RWPE2 (cell line): ENCODE results near the gene FBXW2.

Experiments used
- ATAC-seq: fragments of 200-7000 bp; cut with Tn5 transposase; 3 replicates; pipeline ENCODE4 v1.9.1; 2021; ENCODE audit warnings: low read depth
- DNase-seq: peaks from one replicate; pipeline ENCODE4 v3.0.0-alpha.2; 2020; ENCODE audit warnings: low spot score
- H3K27ac ChIP-seq: fragments of 450-650 bp; 2 replicates; pipeline ENCODE4 v1.5.1; 2017; ENCODE audit warnings: mild to moderate bottlenecking; ENCODE audit not compliant: poor library complexity, severe bottlenecking
- H3K27me3 ChIP-seq: fragments of 250-450 bp; sonication (Bioruptor Pico); 2 replicates; pipeline ENCODE4 v1.5.1; 2021; ENCODE audit warnings: mild to moderate bottlenecking, moderate library complexity; ENCODE audit not compliant: insufficient read depth, poor library complexity, severe bottlenecking
- H3K36me3 ChIP-seq: fragments of 250-450 bp; sonication (Bioruptor Pico); 2 replicates; pipeline ENCODE4 v1.5.1; 2020; ENCODE audit warnings: low read depth, mild to moderate bottlenecking, moderate library complexity
- H3K4me1 ChIP-seq: fragments of 250-450 bp; sonication (Bioruptor Pico); 2 replicates; pipeline ENCODE4 v1.5.1; 2021; ENCODE audit warnings: mild to moderate bottlenecking, moderate library complexity; ENCODE audit not compliant: insufficient read depth, poor library complexity, severe bottlenecking
- H3K4me3 ChIP-seq: fragments of 250-450 bp; sonication (Bioruptor Pico); 2 replicates; pipeline ENCODE4 v1.5.1; 2021; ENCODE audit warnings: mild to moderate bottlenecking, moderate library complexity; ENCODE audit not compliant: severe bottlenecking
- H3K9me3 ChIP-seq: fragments of 250-450 bp; sonication (Bioruptor Pico); 2 replicates; pipeline ENCODE4 v1.5.1; 2021; ENCODE audit warnings: mild to moderate bottlenecking, moderate library complexity; ENCODE audit not compliant: severe bottlenecking
- TF ChIP-seq, protein P1 (sequence below): fragments of 450-650 bp; IDR thresholded peaks from one replicate; pipeline ENCODE4 v1.5.1; 2017; ENCODE audit warnings: mild to moderate bottlenecking, moderate library complexity; ENCODE audit not compliant: poor library complexity, severe bottlenecking

FBXW2 gene

DNA sequence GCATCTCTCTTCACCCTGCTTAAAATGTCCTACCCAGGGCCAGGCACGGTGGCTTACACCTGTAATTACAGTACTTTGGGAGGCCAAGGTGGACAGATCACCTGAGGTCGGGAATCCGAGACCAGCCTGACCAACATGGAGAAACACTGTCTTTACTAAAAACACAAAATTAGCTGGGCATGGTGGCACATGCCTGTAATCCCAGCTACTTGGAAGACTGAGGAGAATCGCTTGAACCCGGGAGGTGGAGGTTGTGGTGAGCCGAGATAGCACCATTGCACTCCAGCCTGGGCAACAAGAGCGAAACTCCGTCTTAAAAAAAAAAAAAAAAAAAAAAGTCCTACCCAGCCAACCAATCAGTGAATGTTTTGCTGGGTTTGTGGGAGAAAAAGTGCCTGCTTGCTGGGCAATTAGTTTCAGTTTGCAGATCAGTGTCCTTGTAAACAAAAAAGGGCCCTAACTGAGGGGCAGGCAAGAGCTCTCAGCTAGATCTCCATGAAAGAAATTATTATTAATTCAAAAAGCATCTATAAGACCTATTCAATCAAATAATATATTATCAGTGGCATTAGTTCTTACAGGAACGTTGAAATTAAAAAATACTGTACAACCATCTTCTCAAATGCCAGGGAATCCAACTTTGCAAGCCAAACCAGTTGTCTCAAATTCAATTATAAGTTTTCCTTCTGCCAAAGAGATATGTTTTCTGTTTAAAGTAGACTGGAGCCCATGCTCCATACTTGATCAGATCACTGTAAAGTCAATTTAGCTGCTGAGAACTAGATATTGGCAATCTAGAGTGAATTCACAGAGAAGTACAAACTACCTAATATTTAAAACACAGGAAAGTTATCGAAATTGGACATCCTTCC is 82.9 kb downstream of the FBXW2 start:
- Histone ChIP-seq H3K27ac (peak overlapping the region; percentile 16), H3K4me3 (peak overlapping the region; percentile 15)
- no peak for DNase-seq

DNA sequence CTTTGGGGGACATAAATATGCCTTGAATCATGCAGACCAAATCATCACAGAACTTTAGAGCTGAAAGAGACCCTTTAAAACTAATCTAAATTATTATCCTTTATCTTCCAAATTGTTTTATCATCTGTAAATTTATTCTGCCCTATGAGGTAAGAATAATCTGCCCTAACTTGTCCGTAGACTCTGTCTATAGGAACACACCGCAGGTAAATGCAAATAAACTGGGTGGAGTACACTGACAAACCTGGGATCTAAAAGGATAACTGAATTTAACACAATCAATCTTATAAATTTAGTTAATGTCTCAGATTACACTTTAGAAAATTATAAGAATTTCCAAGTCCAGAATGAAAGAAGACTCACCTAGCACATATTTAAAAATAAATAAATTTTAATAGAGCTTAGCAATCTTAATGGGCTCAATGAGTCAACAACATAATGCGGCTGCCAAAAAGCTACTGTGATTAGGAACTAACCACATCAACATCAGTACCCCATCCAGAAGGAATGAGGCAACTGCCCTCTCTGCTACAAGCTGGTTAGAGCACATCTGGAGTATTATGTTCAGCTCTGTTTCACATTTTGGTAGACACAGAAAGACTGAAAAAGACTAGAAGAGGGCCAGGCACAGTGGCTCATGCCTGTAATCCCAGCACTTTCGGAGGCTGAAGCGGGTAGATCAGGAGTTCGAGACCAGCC is 84.5 kb downstream of the FBXW2 start:
- TF ChIP-seq, protein P1, sequence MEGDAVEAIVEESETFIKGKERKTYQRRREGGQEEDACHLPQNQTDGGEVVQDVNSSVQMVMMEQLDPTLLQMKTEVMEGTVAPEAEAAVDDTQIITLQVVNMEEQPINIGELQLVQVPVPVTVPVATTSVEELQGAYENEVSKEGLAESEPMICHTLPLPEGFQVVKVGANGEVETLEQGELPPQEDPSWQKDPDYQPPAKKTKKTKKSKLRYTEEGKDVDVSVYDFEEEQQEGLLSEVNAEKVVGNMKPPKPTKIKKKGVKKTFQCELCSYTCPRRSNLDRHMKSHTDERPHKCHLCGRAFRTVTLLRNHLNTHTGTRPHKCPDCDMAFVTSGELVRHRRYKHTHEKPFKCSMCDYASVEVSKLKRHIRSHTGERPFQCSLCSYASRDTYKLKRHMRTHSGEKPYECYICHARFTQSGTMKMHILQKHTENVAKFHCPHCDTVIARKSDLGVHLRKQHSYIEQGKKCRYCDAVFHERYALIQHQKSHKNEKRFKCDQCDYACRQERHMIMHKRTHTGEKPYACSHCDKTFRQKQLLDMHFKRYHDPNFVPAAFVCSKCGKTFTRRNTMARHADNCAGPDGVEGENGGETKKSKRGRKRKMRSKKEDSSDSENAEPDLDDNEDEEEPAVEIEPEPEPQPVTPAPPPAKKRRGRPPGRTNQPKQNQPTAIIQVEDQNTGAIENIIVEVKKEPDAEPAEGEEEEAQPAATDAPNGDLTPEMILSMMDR: no peak
- peaks cover 8% of the 10 kb centered on the region; the same call in 1 of the 2 replicates for H3K36me3 ChIP-seq
- H3K4me3 ChIP-seq: no peak overlapping the region
- DNase-seq (no peak), ATAC-seq (peak; percentile 78)
- H3K9me3 ChIP-seq: no peaks in the 10 kb centered on the region
- H3K4me1 ChIP-seq: peaks cover 24% of the 10 kb centered on the region
- no peaks in the 10 kb centered on the region for H3K27me3 ChIP-seq
- peak overlapping the region; percentile 42 for H3K27ac ChIP-seq

More for the DNA sequence above, 82.9 kb downstream of the FBXW2 start:
- H3K9me3 ChIP-seq: no peaks in the 10 kb centered on the region
- TF ChIP-seq, protein P1: no peak
- no peaks in the 10 kb centered on the region for H3K27me3 ChIP-seq
- H3K36me3 ChIP-seq: peaks cover 8% of the 10 kb centered on the region; the same call in 1 of the 2 replicates
- peaks cover 26% of the 10 kb centered on the region for H3K4me1 ChIP-seq
- no peak for ATAC-seq

DNA sequence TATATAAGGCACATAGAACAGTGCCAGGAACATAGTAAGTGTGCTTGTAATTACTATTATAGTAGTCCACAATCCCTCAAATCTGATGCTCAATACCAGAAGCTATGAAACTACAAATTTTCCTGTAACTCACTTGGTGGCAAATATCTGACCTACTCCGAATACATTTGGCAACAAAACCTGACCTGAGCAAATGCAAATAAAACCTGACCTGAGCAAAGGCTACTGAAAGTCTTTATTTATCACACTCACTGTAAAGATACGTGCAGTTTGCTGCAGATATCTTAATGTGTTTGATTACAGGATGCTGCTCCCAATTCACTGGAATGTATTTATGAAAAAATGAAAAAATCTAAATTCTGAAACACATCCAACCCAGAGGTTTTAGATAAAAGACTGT is 86.0 kb downstream of the FBXW2 start:
- H3K36me3 ChIP-seq: peaks cover 8% of the 10 kb centered on the region; the same call in 1 of the 2 replicates
- H3K9me3 ChIP-seq: no peaks in the 10 kb centered on the region
- no peak for ATAC-seq
- TF ChIP-seq, protein P1: no peak
- H3K4me3 ChIP-seq: no peak overlapping the region
- H3K27me3 ChIP-seq: no peaks in the 10 kb centered on the region
- H3K27ac ChIP-seq: no peak overlapping the region
- no peak for DNase-seq
- H3K4me1 ChIP-seq: peaks cover 24% of the 10 kb centered on the region
